ENCODE measurements around the gene TBX10. TPM values are rescaled to one million over a fixed set of nuclear protein-coding genes. Genes with fewer than 3 reads are reported as not detected.

TBX10 gene
- total RNA-seq, 1 experiment from 2014 or later: not detected

GRCh38 chr11:67689178-67689577 is 49.6 kb upstream of the TBX10 start:
- Histone ChIP-seq H3K9ac (ENCODE audit: extremely low read depth, insufficient read length, low read length) (no peak overlapping the region), H3K23me2 (ENCODE audit: insufficient read length, low read depth, low read length, poor library complexity, severe bottlenecking) (no peaks in the 10 kb centered on the region), H3K27me3 (ENCODE audit: insufficient read depth, low read length) (no peaks in the 10 kb centered on the region), H2BK15ac (ENCODE audit: low read depth, low read length) (no peak overlapping the region), H2BK5ac (ENCODE audit: insufficient read length, low read length) (no peak overlapping the region), H3K14ac (ENCODE audit: insufficient read depth, low read length) (no peak overlapping the region), H4K5ac (ENCODE audit: insufficient read length, low read depth, low read length) (no peak overlapping the region), H3K4me1 (ENCODE audit: insufficient read depth, low read length) (no peaks in the 10 kb centered on the region), H3K4me2 (ENCODE audit: insufficient read depth, insufficient read length, low read length) (no peak overlapping the region), H2AFZ (ENCODE audit: low read length) (no peak overlapping the region), H4K8ac (replicated peaks; ENCODE audit: insufficient read length, low read depth, low read length) (no peak overlapping the region), H3K56ac (ENCODE audit: insufficient read length, low read depth, low read length) (no peak overlapping the region), H2AK5ac (ENCODE audit: insufficient read length, low read length) (no peak overlapping the region), H4K20me1 (ENCODE audit: control insufficient read depth, insufficient read depth, insufficient read length) (no peaks in the 10 kb centered on the region), H2BK120ac (ENCODE audit: low read depth, low read length, poor library complexity, severe bottlenecking) (no peak overlapping the region), H4K91ac (ENCODE audit: insufficient read length, low read depth, low read length) (no peak overlapping the region), H3K79me1 (ENCODE audit: insufficient read depth, low read depth, low read length, poor library complexity, severe bottlenecking) (no peaks in the 10 kb centered on the region), H3K79me2 (ENCODE audit: insufficient read depth, low read length) (no peaks in the 10 kb centered on the region), H3K23ac (ENCODE audit: insufficient read length, low read depth, low read length) (no peak overlapping the region), H2BK12ac (ENCODE audit: insufficient read length, low read depth, low read length) (no peak overlapping the region), H3K9me3 (ENCODE audit: control insufficient read depth, low read depth, low read length) (no peaks in the 10 kb centered on the region), H3T11ph (ENCODE audit: low read length) (no peak overlapping the region), H3K27ac (ENCODE audit: insufficient read length, low read depth, low read length) (no peak overlapping the region), H3K18ac (ENCODE audit: insufficient read length, low read depth, low read length) (no peak overlapping the region), H3K4ac (ENCODE audit: low read depth, low read length) (no peak overlapping the region), H2BK20ac (ENCODE audit: low read depth, low read length, poor library complexity, severe bottlenecking) (no peak overlapping the region)
- no CpG with 5 or more reads among the region's 4 CpGs for WGBS (ENCODE audit: extremely low coverage, insufficient read length, low lambda C conversion rate)
- no peak overlapping the region for H3K4me3 Mint-ChIP-seq
- DNase-seq: no peak
- TF ChIP-seq, protein P1, sequence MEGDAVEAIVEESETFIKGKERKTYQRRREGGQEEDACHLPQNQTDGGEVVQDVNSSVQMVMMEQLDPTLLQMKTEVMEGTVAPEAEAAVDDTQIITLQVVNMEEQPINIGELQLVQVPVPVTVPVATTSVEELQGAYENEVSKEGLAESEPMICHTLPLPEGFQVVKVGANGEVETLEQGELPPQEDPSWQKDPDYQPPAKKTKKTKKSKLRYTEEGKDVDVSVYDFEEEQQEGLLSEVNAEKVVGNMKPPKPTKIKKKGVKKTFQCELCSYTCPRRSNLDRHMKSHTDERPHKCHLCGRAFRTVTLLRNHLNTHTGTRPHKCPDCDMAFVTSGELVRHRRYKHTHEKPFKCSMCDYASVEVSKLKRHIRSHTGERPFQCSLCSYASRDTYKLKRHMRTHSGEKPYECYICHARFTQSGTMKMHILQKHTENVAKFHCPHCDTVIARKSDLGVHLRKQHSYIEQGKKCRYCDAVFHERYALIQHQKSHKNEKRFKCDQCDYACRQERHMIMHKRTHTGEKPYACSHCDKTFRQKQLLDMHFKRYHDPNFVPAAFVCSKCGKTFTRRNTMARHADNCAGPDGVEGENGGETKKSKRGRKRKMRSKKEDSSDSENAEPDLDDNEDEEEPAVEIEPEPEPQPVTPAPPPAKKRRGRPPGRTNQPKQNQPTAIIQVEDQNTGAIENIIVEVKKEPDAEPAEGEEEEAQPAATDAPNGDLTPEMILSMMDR (conservative IDR thresholded peaks at IDR 0.05): no peak
- H3K36me3 Mint-ChIP-seq (ENCODE audit: insufficient read depth in 1 of 3, low read depth in 3 of 3): no peaks in the 10 kb centered on the region; a peak in 1 of 7 replicates
- no peaks in the 10 kb centered on the region; a peak in 1 of 5 replicates for H3K9me3 Mint-ChIP-seq
- no peak overlapping the region; a peak in 1 of 7 replicates for H3K27ac Mint-ChIP-seq
- no peaks in the 10 kb centered on the region; a peak in 3 of 4 replicates for H3K4me1 Mint-ChIP-seq
- H3K27me3 Mint-ChIP-seq (ENCODE audit: low read depth): peaks cover 2% of the 10 kb centered on the region

Measured in H9 (cell line).